GM19351 (cell line): ENCODE measurements around the gene MYO16.
A peak's percentile ranks its signal among the peaks of the same experiment; 100 is the strongest.

Source experiments
- ATAC-seq: cut with Tn5 transposase; IDR thresholded peaks from one replicate; pipeline ENCODE4 v1.9.1; 2021; ENCODE audit warnings: mild to moderate bottlenecking, moderate library complexity; ENCODE audit not compliant: unreplicated experiment

The MYO16 gene

GRCh38 chr13:108787700-108788414, 158.4 kb downstream of the MYO16 start:
- no peak for ATAC-seq

DNA sequence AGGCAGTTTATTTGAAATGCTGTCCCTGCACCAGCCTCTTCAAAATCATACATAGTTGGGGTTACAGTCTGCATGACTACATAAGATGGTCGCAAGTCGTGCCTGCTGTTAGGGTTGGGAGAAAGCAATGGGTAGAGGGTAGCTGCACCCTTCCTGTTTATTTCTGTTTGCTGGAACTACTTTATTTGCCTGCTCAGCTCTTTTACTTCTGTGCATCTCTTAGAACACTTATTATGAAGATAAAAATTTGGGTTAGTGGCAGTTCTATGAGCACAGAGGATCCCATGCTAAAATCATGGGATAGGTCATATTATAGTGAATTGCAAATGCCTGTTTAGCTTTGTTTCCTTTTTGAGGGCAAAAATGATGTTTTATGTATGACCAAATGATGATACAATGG, 160.1 kb downstream of the MYO16 start:
- no peak for ATAC-seq

- ATAC-seq, result no peak
Observed at GRCh38 chr13:108795841-108796240, 166.4 kb downstream of the MYO16 start.

- ATAC-seq, result no peak
Observed at GRCh38 chr13:108797354-108797753, 167.9 kb downstream of the MYO16 start.

GRCh38 chr13:108807841-108808240, 178.4 kb downstream of the MYO16 start:
- ATAC-seq, result no peak

DNA sequence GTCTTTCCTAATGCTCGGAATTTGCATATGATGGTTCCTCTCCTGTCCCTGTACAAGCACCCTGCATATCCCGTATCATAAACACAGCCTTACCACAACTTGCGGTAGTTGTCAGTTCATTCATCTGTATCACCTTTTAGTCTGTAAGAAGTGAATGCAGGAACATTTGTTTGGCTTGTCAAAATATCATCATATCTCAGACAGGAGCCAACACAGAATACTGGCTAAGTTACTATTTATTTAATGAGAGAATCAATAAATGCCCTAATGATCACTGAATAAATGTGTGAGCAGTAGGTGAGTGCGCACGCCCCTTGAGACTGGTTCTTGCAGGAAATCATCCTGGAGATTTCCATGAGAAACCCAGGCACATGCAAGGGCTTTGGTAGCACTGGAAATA, 182.8 kb downstream of the MYO16 start:
- no peak for ATAC-seq

GRCh38 chr13:108812661-108813060, 183.2 kb downstream of the MYO16 start:
- no peak for ATAC-seq

DNA sequence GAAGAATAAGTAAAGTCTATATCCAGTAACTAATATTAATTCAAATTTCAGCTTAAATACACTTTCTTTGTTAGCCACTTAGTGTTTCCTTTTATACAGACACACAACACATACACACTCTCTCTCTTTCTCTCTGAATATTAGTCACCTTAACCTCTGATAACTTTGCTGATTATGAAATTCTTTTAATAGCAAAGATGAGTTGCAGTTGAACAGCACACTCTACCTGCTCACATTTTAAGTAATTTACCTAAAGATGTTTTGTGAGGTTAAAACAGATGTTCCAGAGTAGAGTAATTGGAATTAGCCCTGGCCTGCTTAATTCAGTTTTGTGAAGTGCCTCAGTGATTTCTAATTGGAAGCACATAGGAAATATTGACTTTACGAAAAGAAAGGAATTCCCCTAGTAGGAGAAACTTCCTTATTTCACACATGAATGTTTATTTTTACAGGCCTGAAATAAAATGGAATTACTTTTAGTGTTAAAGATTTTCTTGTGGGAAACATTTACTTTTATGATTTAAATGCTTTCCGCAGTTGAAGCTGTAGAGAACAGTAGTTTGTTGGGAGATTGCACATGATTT, 184.3 kb downstream of the MYO16 start:
- no peak for ATAC-seq

- no peak for ATAC-seq
Observed at GRCh38 chr13:108816375-108816774, 187.0 kb downstream of the MYO16 start.

- ATAC-seq, result no peak
Observed at GRCh38 chr13:108827646-108828045, 198.2 kb downstream of the MYO16 start.

DNA sequence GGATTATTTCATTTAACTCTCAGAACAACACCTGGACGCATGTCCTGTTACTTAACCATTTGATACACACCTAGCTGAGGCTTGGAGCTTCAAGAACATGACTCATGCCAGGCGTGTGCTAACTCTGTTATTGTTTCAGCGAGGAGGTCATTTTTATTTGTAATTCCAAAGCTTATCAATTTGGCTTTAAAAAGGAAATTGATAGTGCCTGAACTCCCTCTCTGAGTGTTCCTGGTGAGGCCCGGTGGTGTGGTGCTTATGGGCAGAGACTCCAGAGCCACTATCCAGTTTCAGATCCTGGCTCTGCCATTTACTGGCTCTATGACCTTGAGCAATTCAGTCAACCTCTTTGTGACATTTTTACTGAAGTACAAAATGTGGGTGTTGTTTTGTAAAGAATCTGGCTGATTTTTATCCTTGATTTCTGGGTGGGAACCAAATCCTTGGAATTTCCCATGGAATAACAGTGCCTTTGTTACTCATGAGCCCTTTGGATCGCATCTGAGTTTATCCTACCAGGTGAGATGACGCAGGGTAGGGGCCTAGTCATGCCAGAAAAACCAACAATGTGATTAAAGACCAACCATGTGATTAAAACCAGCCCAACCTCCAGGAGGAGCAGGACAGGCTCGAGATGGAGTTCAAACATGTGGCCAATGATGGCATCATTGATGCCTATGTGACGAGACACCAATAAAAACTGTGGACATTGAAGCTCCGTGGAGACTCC, 198.8 kb downstream of the MYO16 start:
- ATAC-seq, result no peak

DNA sequence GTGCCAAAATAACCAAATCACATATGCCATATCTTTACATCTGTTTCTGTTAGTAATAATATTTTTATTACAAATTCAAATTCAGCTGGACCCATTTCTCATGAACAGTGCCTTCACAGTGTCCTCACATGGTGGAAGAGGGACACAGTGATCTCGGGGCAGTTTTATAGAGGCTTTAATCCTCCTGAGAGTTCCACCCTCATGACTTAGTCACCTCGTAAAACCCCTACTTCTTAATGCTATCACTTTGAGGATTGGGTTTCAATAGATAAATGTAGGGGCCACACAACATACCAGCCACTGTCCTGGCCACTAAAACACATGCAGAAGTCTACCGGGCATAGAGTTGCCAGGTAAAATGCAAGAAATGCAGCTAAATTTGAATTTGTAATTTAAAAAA, 201.5 kb downstream of the MYO16 start:
- ATAC-seq, result no peak

DNA sequence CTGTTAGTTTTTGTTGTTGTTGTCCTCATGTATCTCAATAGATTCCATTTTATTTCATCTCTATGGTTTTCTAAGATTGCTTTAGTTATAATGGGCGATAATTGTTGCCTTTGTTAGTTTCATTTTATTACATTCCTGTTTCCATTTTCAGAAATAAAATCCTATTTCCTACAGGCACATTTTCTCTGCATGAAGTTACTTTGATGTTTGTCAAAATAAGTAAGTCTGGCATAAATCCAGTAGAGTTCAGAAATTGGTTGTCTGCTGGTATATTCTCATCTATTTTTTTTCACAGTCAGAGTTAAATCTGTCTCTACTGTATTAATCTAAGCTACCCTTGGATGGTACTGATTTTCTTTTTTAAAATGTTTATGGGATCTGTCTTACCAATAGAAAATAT, 204.1 kb downstream of the MYO16 start:
- no peak for ATAC-seq

GRCh38 chr13:108834193-108834592, 204.8 kb downstream of the MYO16 start:
- no peak for ATAC-seq

GRCh38 chr13:108835083-108835482, 205.7 kb downstream of the MYO16 start:
- no peak for ATAC-seq

GRCh38 chr13:108850691-108851090, 221.3 kb downstream of the MYO16 start:
- ATAC-seq, result no peak

DNA sequence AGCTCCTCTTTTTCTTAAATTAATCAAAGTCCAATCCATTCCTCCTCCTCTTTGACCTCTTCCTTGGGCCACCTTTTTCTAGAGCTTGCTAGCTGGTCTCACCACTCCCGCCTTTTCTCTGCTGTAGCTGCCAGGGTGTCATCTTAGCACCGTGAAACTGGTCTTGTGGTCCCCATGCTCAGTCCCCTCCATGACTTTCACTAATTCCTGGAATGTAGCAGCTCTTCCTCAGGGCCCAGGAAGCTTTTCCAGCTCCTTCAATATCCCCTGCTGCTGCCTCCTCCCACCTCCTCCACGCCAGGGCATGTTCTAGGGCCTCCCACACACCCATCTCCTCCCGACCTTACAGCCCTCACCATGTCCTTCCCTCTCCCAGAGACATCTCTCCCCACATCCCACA, 222.2 kb downstream of the MYO16 start:
- no peak for ATAC-seq

DNA sequence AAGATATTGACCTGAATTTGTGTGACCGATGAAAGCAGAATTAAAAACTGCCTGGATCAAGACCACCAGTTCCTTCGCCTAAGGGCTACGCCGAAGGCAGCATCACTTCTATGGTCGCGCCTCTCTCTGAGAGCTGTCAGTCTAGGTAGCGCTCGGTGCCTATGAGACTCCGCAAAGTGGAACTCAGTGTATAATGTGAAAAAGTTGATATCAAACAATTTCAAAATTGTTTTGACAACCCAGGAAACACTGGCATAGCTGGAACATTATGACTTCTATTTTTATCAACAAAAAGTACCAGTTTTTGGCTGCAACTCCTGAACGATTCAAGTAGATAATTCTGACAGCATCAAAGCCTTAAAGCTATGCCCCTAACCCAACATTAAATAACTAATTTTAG, 223.6 kb downstream of the MYO16 start:
- no peak for ATAC-seq

- peak; percentile 72 for ATAC-seq
Observed at GRCh38 chr13:108855737-108856387, 226.5 kb downstream of the MYO16 start.

DNA sequence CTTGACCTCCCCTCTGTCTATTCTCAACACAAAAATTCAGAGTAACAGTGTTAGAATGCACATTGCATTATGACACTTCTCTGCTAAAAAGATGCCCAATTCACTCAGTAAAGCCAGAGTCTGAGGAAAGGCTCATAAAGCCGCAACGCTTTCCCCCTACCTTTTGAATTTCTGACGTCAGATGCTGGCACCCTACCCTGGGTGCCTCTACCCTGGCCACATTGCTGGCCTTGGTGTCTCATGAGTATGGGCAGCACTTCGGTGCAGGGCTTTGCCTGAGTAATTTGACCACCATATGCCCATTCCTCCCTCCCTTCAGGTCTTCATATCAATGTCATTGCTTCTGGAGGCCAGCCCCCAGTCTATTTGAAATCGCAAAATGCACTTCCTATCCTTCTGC, 229.3 kb downstream of the MYO16 start:
- ATAC-seq, result no peak

DNA sequence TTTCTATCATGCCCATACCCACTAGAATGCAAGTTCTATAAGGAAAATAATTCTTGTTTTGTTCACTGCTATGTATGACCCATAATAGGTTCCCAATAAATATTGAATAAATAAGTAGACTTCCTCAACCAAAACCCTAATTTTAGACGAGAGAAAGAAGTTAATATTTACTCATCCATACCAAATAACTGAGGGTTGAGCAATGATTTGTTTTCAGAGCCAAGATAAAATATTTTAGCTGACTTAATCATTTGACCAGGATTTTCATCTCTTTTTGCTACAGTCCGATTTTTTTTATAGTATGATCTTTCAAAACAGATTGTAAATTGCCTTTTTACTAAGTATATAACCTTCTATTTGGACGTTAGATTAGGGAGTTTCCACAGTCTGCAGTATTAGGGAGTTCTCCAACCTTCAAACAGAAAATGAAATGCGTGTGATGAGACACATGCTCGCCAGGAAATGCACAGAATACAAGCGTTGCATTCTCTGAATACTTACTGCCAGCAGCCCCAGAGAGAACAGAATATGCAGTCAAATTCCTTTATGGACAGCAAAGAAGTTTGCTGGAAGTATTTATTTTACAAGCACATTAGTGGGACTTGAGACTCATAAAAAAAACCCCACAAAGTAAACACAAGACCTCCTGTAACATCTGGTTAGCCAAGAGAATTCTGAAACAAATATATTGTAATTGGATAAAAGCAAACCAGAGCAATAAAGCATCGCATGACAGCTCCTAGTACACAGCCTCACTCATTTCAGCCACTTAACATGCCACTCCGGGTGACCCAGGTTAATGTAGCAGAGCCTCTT, 230.0 kb downstream of the MYO16 start:
- peak; percentile 32 for ATAC-seq
